Measurements from ENCODE around the gene GGA3. TPM values are rescaled to one million over a fixed set of nuclear protein-coding genes. Genes with fewer than 3 reads are reported as not detected.
"Not testable (repeated sequence)": the region's sequence is repeated elsewhere in the genome, so short reads cannot be mapped to it uniquely, and the experiment has no call there.

Gene GGA3
- polyA plus RNA-seq, 3 donors from 2014 or later, result 3.7 to 17.8 (median 3.8) TPM

- Mint-ChIP-seq H3K9me3 (no peaks in the 10 kb centered on the region), H3K27me3 (ENCODE audit: low read depth in 3 of 3) (peaks cover 2 to 13% (median 5%) of the 10 kb centered on the region in 3 donors), H3K27ac (peak overlapping the region in 2 of 6 donors; percentile 45 to 69), H3K36me3 (peaks cover 4 to 15% (median 8%) of the 10 kb centered on the region in 3 donors), H3K4me3 (peak overlapping the region; percentile 24 to 60 (median 44)), H3K4me1 (peaks cover 26 to 36% of the 10 kb centered on the region in 2 donors)
- DNase-seq, result no peak
Observed at GRCh38 chr17:75207760-75208159, 53.6 kb downstream of the GGA3 start.

GRCh38 chr17:75207050-75207407 is 54.4 kb downstream of the GGA3 start:
- DNase-seq, H3K9me3 Mint-ChIP-seq: not testable (repeated sequence)
- peaks cover 2 to 13% (median 5%) of the 10 kb centered on the region in 3 donors for H3K27me3 Mint-ChIP-seq (ENCODE audit: low read depth in 3 of 3)
- peak overlapping the region; percentile 88 to 98 (median 96) for H3K4me3 Mint-ChIP-seq
- H3K27ac Mint-ChIP-seq, result peak overlapping the region in 4 of 6 donors; percentile 10 to 93 (median 45)
- H3K36me3 Mint-ChIP-seq, result peaks cover 4 to 14% (median 8%) of the 10 kb centered on the region in 3 donors
- peaks cover 26 to 36% of the 10 kb centered on the region in 2 donors for H3K4me1 Mint-ChIP-seq

- H3K27ac Mint-ChIP-seq, result peak overlapping the region; percentile 93 to 99 (median 98)
- H3K27me3 Mint-ChIP-seq (ENCODE audit: low read depth in 3 of 3), result peaks cover 2 to 13% (median 5%) of the 10 kb centered on the region in 3 donors
- peak in 1 of 3 donors; percentile 3 for DNase-seq
- peak overlapping the region; percentile 88 to 98 (median 96) for H3K4me3 Mint-ChIP-seq
- peaks cover 30 to 36% of the 10 kb centered on the region in 2 donors for H3K4me1 Mint-ChIP-seq
- H3K36me3 Mint-ChIP-seq, result peaks cover 4 to 10% (median 8%) of the 10 kb centered on the region in 3 donors
- H3K9me3 Mint-ChIP-seq, result no peaks in the 10 kb centered on the region
Observed at GRCh38 chr17:75205793-75206163, 55.6 kb downstream of the GGA3 start.

- Mint-ChIP-seq H3K36me3 (peaks cover 4 to 9% (median 5%) of the 10 kb centered on the region in 3 donors), H3K27me3 (ENCODE audit: low read depth in 3 of 3) (peaks cover 2 to 13% (median 5%) of the 10 kb centered on the region in 3 donors), H3K4me3 (peak within 1 kb of the TSS; percentile 88 to 98 (median 96)), H3K4me1 (peaks cover 30 to 36% of the 10 kb centered on the region in 2 donors), H3K9me3 (no peaks in the 10 kb centered on the region), H3K27ac (peak within 1 kb of the TSS; percentile 93 to 99 (median 98))
- peak; percentile 92 to 93 (median 93) for DNase-seq
Observed at GRCh38 chr17:75205037-75205792, 56.2 kb downstream of the GGA3 start, which contains the start of gene NUP85. Gene NUP85 (plus strand): TSS chr17:75205679. CDS start chr17:75205762, 83 bp downstream.

GRCh38 chr17:75199886-75200618 is 61.4 kb downstream of the GGA3 start:
- DNase-seq, result no peak
- H3K4me3 Mint-ChIP-seq, result no peak overlapping the region
- H3K4me1 Mint-ChIP-seq, result peaks cover 3 to 6% of the 10 kb centered on the region in 2 donors
- H3K36me3 Mint-ChIP-seq, result no peaks in the 10 kb centered on the region
- peaks cover under 1 to 6% (median 4%) of the 10 kb centered on the region in 3 donors for H3K27me3 Mint-ChIP-seq (ENCODE audit: low read depth in 3 of 3)
- no peak overlapping the region for H3K27ac Mint-ChIP-seq
- H3K9me3 Mint-ChIP-seq, result peaks cover 0 to 2% (median 0%) of the 10 kb centered on the region in 6 donors

DNA sequence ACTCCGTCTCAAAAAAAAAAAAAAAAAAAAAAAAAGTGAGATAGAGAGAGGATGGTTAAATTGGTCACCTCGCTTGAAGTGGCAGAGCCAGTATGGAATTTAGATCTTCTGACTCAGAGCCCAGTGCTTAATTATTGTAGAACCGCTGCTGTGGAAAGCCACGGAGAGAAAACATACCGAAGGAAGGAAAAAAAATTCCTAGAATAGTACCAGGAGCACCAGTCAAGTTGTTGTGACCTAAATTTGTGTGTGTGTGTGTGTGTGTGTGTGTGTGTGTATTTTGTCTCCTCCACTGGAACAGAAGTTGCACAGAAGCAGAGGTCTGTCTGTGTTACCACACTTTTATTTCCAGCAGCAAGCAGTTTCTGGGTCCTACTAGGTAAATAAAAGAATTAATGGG is 66.5 kb downstream of the GGA3 start:
- no peak overlapping the region for H3K27ac Mint-ChIP-seq
- H3K9me3 Mint-ChIP-seq, result peaks cover 0 to 2% (median 0%) of the 10 kb centered on the region in 6 donors
- H3K4me1 Mint-ChIP-seq, result no peaks in the 10 kb centered on the region
- H3K27me3 Mint-ChIP-seq (ENCODE audit: low read depth in 3 of 3), result peaks cover 0 to 6% (median 3%) of the 10 kb centered on the region in 3 donors
- H3K36me3 Mint-ChIP-seq, result no peaks in the 10 kb centered on the region
- no peak for DNase-seq
- no peak overlapping the region for H3K4me3 Mint-ChIP-seq

DNA sequence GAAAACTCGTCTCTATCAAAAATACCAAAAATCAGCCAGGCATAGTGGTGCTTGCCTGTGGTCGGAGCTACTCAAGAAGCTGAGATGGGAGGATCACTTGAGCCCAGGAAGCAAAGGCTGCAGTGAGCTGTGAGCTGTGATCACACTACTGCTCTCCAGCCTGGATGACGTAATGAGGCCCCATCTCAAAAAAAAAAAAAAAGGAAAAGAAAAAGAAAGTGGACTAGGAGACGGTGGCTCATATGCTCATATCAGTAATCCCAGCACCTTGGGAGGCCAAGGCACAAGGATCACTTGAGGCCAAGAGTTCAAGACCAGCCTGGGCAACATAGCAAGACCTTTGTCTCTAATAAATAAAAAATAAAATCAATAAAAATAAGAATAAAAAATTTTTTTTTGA is 69.8 kb downstream of the GGA3 start:
- no peak for DNase-seq
- Mint-ChIP-seq H3K4me1 (no peaks in the 10 kb centered on the region), H3K27me3 (ENCODE audit: low read depth in 3 of 3) (no peaks in the 10 kb centered on the region), H3K36me3 (no peaks in the 10 kb centered on the region), H3K9me3 (no peaks in the 10 kb centered on the region), H3K4me3 (no peak overlapping the region), H3K27ac (no peak overlapping the region)

- no peaks in the 10 kb centered on the region for H3K9me3 Mint-ChIP-seq
- no peaks in the 10 kb centered on the region for H3K36me3 Mint-ChIP-seq
- DNase-seq, result no peak
- no peak overlapping the region for H3K4me3 Mint-ChIP-seq
- H3K27me3 Mint-ChIP-seq (ENCODE audit: low read depth in 3 of 3), result peaks cover 3 to 5% (median 3%) of the 10 kb centered on the region in 3 donors
- H3K27ac Mint-ChIP-seq, result no peak overlapping the region
- H3K4me1 Mint-ChIP-seq, result peaks cover 11 to 12% of the 10 kb centered on the region in 2 donors
Observed at GRCh38 chr17:75188614-75189013, 72.8 kb downstream of the GGA3 start.

Other genes with a start within 250 kb of the GGA3 start
- gene MRPL58, start 248.9 kb downstream of the GGA3 start, polyA plus RNA-seq, result 10 to 100 TPM; 32.4 to 52.3 (median 47.1) TPM
- 100 to 1,000 TPM; 257 to 366 (median 261) TPM for gene ATP5PD, start 214.6 kb downstream of the GGA3 start, polyA plus RNA-seq
- gene KCTD2, start 214.4 kb downstream of the GGA3 start, polyA plus RNA-seq, result 1 to 10 TPM; 2.3 to 6.0 (median 4.4) TPM
- 1 to 10 TPM; 1.5 to 2.1 (median 1.5) TPM for gene SLC16A5, start 173.7 kb downstream of the GGA3 start, polyA plus RNA-seq
- 1 to 10 TPM in 2 of 3 donors, under 1 TPM in 1; 0.57 to 7.5 (median 3.5) TPM for gene ARMC7, start 151.6 kb downstream of the GGA3 start, polyA plus RNA-seq
- gene NT5C, start 129.9 kb downstream of the GGA3 start, polyA plus RNA-seq, result 100 to 1,000 TPM in 1 of 3 donors, 10 to 100 TPM in 2; 80.3 to 111 (median 88.8) TPM
- 100 to 1,000 TPM; 105 to 168 (median 133) TPM for gene JPT1, start 107.1 kb downstream of the GGA3 start, polyA plus RNA-seq
- 100 to 1,000 TPM; 214 to 427 (median 404) TPM for gene SUMO2, start 78.6 kb downstream of the GGA3 start, polyA plus RNA-seq
- gene NUP85, start 55.9 kb downstream of the GGA3 start, polyA plus RNA-seq, result 10 to 100 TPM; 28.3 to 47.8 (median 41.1) TPM
- 100 to 1,000 TPM; 118 to 189 (median 122) TPM for gene MRPS7, start 273 bp upstream of the GGA3 start, polyA plus RNA-seq
- gene MIF4GD, start 9.6 kb upstream of the GGA3 start, polyA plus RNA-seq, result 100 to 1,000 TPM; 113 to 187 (median 145) TPM
- gene SLC25A19, start 27.8 kb upstream of the GGA3 start, polyA plus RNA-seq, result 10 to 100 TPM; 11.2 to 27.2 (median 21.0) TPM
- 100 to 1,000 TPM; 104 to 161 (median 135) TPM for gene GRB2, start 144.1 kb upstream of the GGA3 start, polyA plus RNA-seq
- gene TMEM94, start 195.0 kb upstream of the GGA3 start, polyA plus RNA-seq, result 10 to 100 TPM in 1 of 3 donors, 1 to 10 TPM in 2; 3.2 to 21.9 (median 9.3) TPM

Data from immature natural killer cell (primary cell).